ENCODE results near the gene KLHL29. TPM values are rescaled to one million over a fixed set of nuclear protein-coding genes. Genes with fewer than 3 reads are reported as not detected.

KLHL29 gene
- total and polyA plus RNA-seq, 10 of the 15 experiments (the other 5 are each of a cell fraction or from before 2014, with no cell fraction given) = 1.4 to 19.5 (median 6.1) TPM

- TF ChIP-seq MLLT1 (IDR thresholded peaks at IDR 0.05) (no peak), GATAD2B (conservative IDR thresholded peaks at IDR 0.05; ENCODE audit: low read depth) (no peak), SMAD1 (IDR thresholded peaks at IDR 0.05; ENCODE audit: low read depth, partially characterized antibody) (no peak), ZNF274 (IDR thresholded peaks at IDR 0.05; ENCODE audit: insufficient read depth, insufficient read length) (no peak), SREBF2 (IDR thresholded peaks at IDR 0.05; ENCODE audit: low read length) (no peak), RUNX3 (IDR thresholded peaks at IDR 0.05; ENCODE audit: low read length) (no peak), POLR2AphosphoS5 (IDR thresholded peaks at IDR 0.05; ENCODE audit: low read length) (no peak), PAX5 (IDR thresholded peaks at IDR 0.05; ENCODE audit: borderline replicate concordance, low read depth, low read length) (no peak), RCOR1 (conservative IDR thresholded peaks at IDR 0.05; ENCODE audit: low read depth, low read length) (no peak), SRF (IDR thresholded peaks at IDR 0.05; ENCODE audit: low read depth in 2 of 2, low read length in 2 of 2) (no peak), ZBTB11 (CRISPR knock-in tag; IDR thresholded peaks at IDR 0.05) (no peak), ZNF687 (IDR thresholded peaks at IDR 0.05) (no peak)
These were observed 61.9 kb downstream of the KLHL29 start (continued) for GRCh38 chr2:23446916-23447315.
